H1 (cell line): ENCODE data around the gene MYF5. TPM values are rescaled to one million over a fixed set of nuclear protein-coding genes. Genes with fewer than 3 reads are reported as not detected.

Experiments used
- CTCF ChIA-PET: fragments of 300-600 bp; sonication (Branson Sonifier 250); formaldehyde crosslinking; loops from one replicate; lab custom pipeline; 2021; ENCODE audit not compliant: partially characterized antibody; lab: Charles Lee
- POLR2A ChIA-PET: fragments of 300-600 bp; sonication (Branson Sonifier 250); formaldehyde crosslinking; loops from one replicate; lab custom pipeline; 2021; ENCODE audit warnings: inconsistent platforms; ENCODE audit not compliant: partially characterized antibody; lab: Charles Lee
- DNase-seq, 2 experiments: peaks; one replicate each; pipeline versions ENCODE4 v3.0.0 to v3.0.0-alpha.2; 2010 to 2022; ENCODE audit warnings: low spot score in 2 of 2, low read depth in 1 of 2, mixed read lengths in 1 of 2
- FAIRE-seq: peaks from 2 replicates; lab custom pipeline; 2011; peaks lifted over from hg19 to GRCh38; lab: Jason Lieb, UNC
- H2AFZ ChIP-seq: 2 replicates; pipeline ENCODE4 v1.8.1; 2012; ENCODE audit warnings: low read length, inconsistent platforms
- H2AK5ac ChIP-seq: 2 replicates; pipeline ENCODE4 v1.6.1; 2013; ENCODE audit warnings: low read depth, low read length
- H2BK120ac ChIP-seq: replicated peaks from 2 replicates; pipeline ENCODE3; 2013; ENCODE audit warnings: low read depth, low read length, inconsistent platforms
- H2BK12ac ChIP-seq: 2 replicates; pipeline ENCODE4 v1.6.1; 2013; ENCODE audit warnings: low read depth, low read length
- H2BK15ac ChIP-seq: 2 replicates; pipeline ENCODE4 v1.6.1; 2013; ENCODE audit warnings: low read length
- H2BK20ac ChIP-seq: 2 replicates; pipeline ENCODE4 v1.6.1; 2013; ENCODE audit warnings: low read length
- H2BK5ac ChIP-seq: 2 replicates; pipeline ENCODE4 v1.6.1; 2013; ENCODE audit warnings: low read depth, low read length
- H3K14ac ChIP-seq: 2 replicates; pipeline ENCODE4 v1.6.1; 2013; ENCODE audit warnings: inconsistent platforms; ENCODE audit not compliant: insufficient read length
- H3K18ac ChIP-seq: 2 replicates; pipeline ENCODE4 v1.6.1; 2013; ENCODE audit warnings: low read length; ENCODE audit errors: extremely low read depth
- H3K23ac ChIP-seq: 2 replicates; pipeline ENCODE4 v1.6.1; 2013; ENCODE audit warnings: inconsistent platforms; ENCODE audit not compliant: insufficient read length
- H3K23me2 ChIP-seq: 2 replicates; pipeline ENCODE4 v1.6.1; 2013; ENCODE audit warnings: low read depth, low read length
- H3K27ac ChIP-seq: 2 replicates; pipeline ENCODE4 v1.6.1; 2011; ENCODE audit warnings: low read depth, low read length, inconsistent platforms
- H3K27me3 ChIP-seq, 4 experiments: replicated peaks in 1 of 4; 1 replicate in 1 of 4; 2 replicates in 3 of 4; pipeline versions ENCODE4 v1.6.1 to v1.8.1; 2011 to 2013; ENCODE audit warnings: low read length in 3 of 4, mild to moderate bottlenecking in 3 of 4, inconsistent platforms in 2 of 4, mixed read lengths in 2 of 4, moderate library complexity in 1 of 4; ENCODE audit not compliant: control insufficient read depth in 3 of 4, insufficient read depth in 3 of 4; ENCODE audit errors: extremely low read depth in 1 of 4
- H3K36me3 ChIP-seq, 4 experiments: 2 replicates each; pipeline versions ENCODE4 v1.6.1 to v1.8.1; 2011 to 2013; ENCODE audit warnings: mild to moderate bottlenecking in 4 of 4, low read length in 3 of 4, moderate library complexity in 2 of 4, control low read depth in 1 of 4, inconsistent platforms in 1 of 4; ENCODE audit not compliant: insufficient read depth in 4 of 4, control insufficient read depth in 2 of 4
- H3K4ac ChIP-seq: replicated peaks from 2 replicates; pipeline ENCODE3; 2013; ENCODE audit warnings: low read length, low read depth, mixed read lengths, inconsistent platforms; ENCODE audit not compliant: insufficient read length
- H3K4me1 ChIP-seq, 4 experiments: replicated peaks in 1 of 4; 1 replicate in 1 of 4; 2 replicates in 3 of 4; pipeline versions ENCODE4 v1.6.1 to v1.8.1; 2011 to 2013; ENCODE audit warnings: low read length in 3 of 4, inconsistent platforms in 2 of 4, mixed read lengths in 1 of 4; ENCODE audit not compliant: insufficient read depth in 4 of 4, control insufficient read depth in 3 of 4
- H3K4me2 ChIP-seq, 2 experiments: 2 replicates each; pipeline versions ENCODE4 v1.6.1 to v1.8.1; 2011 to 2013; ENCODE audit warnings: low read depth in 2 of 2, low read length in 2 of 2, control low read depth in 1 of 2, inconsistent platforms in 1 of 2, mild to moderate bottlenecking in 1 of 2; ENCODE audit not compliant: insufficient read depth in 1 of 2
- H3K4me3 ChIP-seq, 4 experiments: fragments of 200-600, 300-600 bp in 1 of 4; sonication (generic), shearing (Covaris generic), sonication (Bioruptor Twin) in 1 of 4; 2 replicates each; pipeline versions ENCODE4 v1.5.1 to v1.8.1; 2011 to 2016; ENCODE audit warnings: low read length in 4 of 4, low read depth in 3 of 4, control low read depth in 2 of 4, inconsistent platforms in 2 of 4, mild to moderate bottlenecking in 2 of 4, mixed read lengths in 1 of 4, moderate library complexity in 1 of 4; ENCODE audit not compliant: insufficient read depth in 2 of 4; ENCODE audit errors: extremely low read depth in 1 of 4
- H3K56ac ChIP-seq: replicated peaks from 2 replicates; pipeline ENCODE3; 2013; ENCODE audit warnings: low read depth, mild to moderate bottlenecking, mixed read lengths, low read length, inconsistent platforms; ENCODE audit not compliant: insufficient read length
- H3K79me1 ChIP-seq: 2 replicates; pipeline ENCODE4 v1.6.1; 2013; ENCODE audit warnings: low read depth, low read length, control low read depth
- H3K79me2 ChIP-seq, 2 experiments: 2 replicates each; pipeline versions ENCODE4 v1.6.1 to v1.8.1; 2012 to 2013; ENCODE audit warnings: low read length in 2 of 2, mild to moderate bottlenecking in 2 of 2, inconsistent platforms in 1 of 2; ENCODE audit not compliant: insufficient read depth in 2 of 2, control insufficient read depth in 1 of 2
- H3K9ac ChIP-seq, 4 experiments: replicated peaks in 1 of 4; 1 replicate in 1 of 4; 2 replicates in 3 of 4; pipeline versions ENCODE4 v1.6.1 to v1.8.1; 2011 to 2013; ENCODE audit warnings: low read depth in 3 of 4, low read length in 3 of 4, control low read depth in 2 of 4, mild to moderate bottlenecking in 2 of 4, moderate library complexity in 2 of 4, inconsistent platforms in 1 of 4; ENCODE audit errors: extremely low read depth in 1 of 4
- H3K9me3 ChIP-seq, 2 experiments: 2 replicates each; pipeline versions ENCODE4 v1.6.1 to v1.8.1; 2012 to 2013; ENCODE audit warnings: mild to moderate bottlenecking in 2 of 2, moderate library complexity in 2 of 2, control low read depth in 1 of 2, inconsistent platforms in 1 of 2, low read depth in 1 of 2, low read length in 1 of 2, mixed read lengths in 1 of 2; ENCODE audit not compliant: insufficient read depth in 2 of 2
- H4K20me1 ChIP-seq, 2 experiments: replicated peaks in 1 of 2; 2 replicates each; pipeline versions ENCODE3 to v1.8.1; 2011 to 2013; ENCODE audit warnings: inconsistent platforms in 2 of 2, low read length in 2 of 2, mild to moderate bottlenecking in 1 of 2; ENCODE audit not compliant: insufficient read depth in 2 of 2, control insufficient read depth in 1 of 2
- H4K5ac ChIP-seq: 2 replicates; pipeline ENCODE4 v1.6.1; 2013; ENCODE audit warnings: low read length, low read depth, mixed read lengths, inconsistent platforms; ENCODE audit not compliant: insufficient read length
- H4K8ac ChIP-seq: 2 replicates; pipeline ENCODE4 v1.8.0; 2013; ENCODE audit warnings: mild to moderate bottlenecking, moderate library complexity, low read length, inconsistent platforms; ENCODE audit not compliant: insufficient read depth; ENCODE audit errors: extremely low read depth
- H4K91ac ChIP-seq: replicated peaks from 2 replicates; pipeline ENCODE3; 2013; ENCODE audit warnings: low read length, mixed read lengths, inconsistent platforms; ENCODE audit not compliant: insufficient read length
- RAD21 ChIP-seq, 2 experiments: IDR thresholded peaks in 1 of 2; conservative IDR thresholded peaks in 1 of 2; 2 replicates each; pipeline ENCODE4 v1.6.1; 2011; ENCODE audit warnings: low read depth in 2 of 2, low read length in 2 of 2, improper control_type of control experiment in 1 of 2, inconsistent platforms in 1 of 2, mild to moderate bottlenecking in 1 of 2, moderate library complexity in 1 of 2
- RBBP5 ChIP-seq: IDR thresholded peaks from 2 replicates; pipeline ENCODE4 v1.7.1; 2012; ENCODE audit warnings: low read depth, mild to moderate bottlenecking, inconsistent platforms, low read length, moderate library complexity, borderline replicate concordance
- RNF2 ChIP-seq: fragments of 200-900, 300-1000 bp; sonication (generic); IDR thresholded peaks from 2 replicates; pipeline ENCODE4 v1.7.1; 2016; ENCODE audit warnings: borderline replicate concordance, low read depth, mild to moderate bottlenecking, antibody characterized with exemption, low read length; ENCODE audit not compliant: poor library complexity, severe bottlenecking; ENCODE audit errors: missing control alignments
- WGBS, 2 experiments: shearing (Covaris generic) in 1 of 2; methylation state at CpG; one replicate each; pipeline versions ENCODE4 v1.1.6 to v1.1.7; 2013 to 2015; ENCODE audit warnings: low lambda C conversion rate in 2 of 2, mixed read lengths in 2 of 2, inconsistent platforms in 1 of 2, low coverage in 1 of 2, missing lambda C conversion rate in 1 of 2; ENCODE audit not compliant: insufficient replicate concordance in 2 of 2, insufficient coverage in 1 of 2, insufficient read length in 1 of 2; ENCODE audit errors: extremely low coverage in 1 of 2, missing lambda C conversion rate in 1 of 2; 5-methylcytosine and 5-hydroxymethylcytosine counted together
- polyA plus RNA-seq, 7 experiments: library from polyadenylated mRNA; depleted of rRNA in 3 of 7; stranded (reverse) in 5 of 7; unstranded in 2 of 7; fragments of >200 nt in 5 of 7; fragments of 200-250 nt in 2 of 7; gene quantifications; 1 replicate in 5 of 7; 2 replicates in 1 of 7; 4 replicates in 1 of 7; pipeline versions ENCODE4 v1.2.1 to v1.2.3, GENCODE V29; 2011 to 2013; ENCODE audit warnings: missing spikeins in 2 of 7, mixed read lengths in 2 of 7
- total RNA-seq: library from RNA; stranded (reverse); fragmentation: NEBNext Ultra II Directional; extraction: Animal tissue kit (Norgen Biotek cat#: 25700); gene quantifications from 2 replicates; pipeline ENCODE4 v1.2.1, GENCODE V29; 2021
- TF ChIP-seq, protein P1 (sequence below), 3 experiments: IDR thresholded peaks; 1 replicate in 2 of 3; 2 replicates in 1 of 3; pipeline versions ENCODE4 v1.5.1 to v1.6.1; 2011; ENCODE audit warnings: low read length in 3 of 3, mild to moderate bottlenecking in 3 of 3, inconsistent platforms in 2 of 3, low read depth in 1 of 3, moderate library complexity in 1 of 3; ENCODE audit not compliant: insufficient read depth in 1 of 3; ENCODE audit errors: control extremely low read depth in 1 of 3

MYF5 gene
- total and polyA plus RNA-seq, 2 of the 8 experiments (the other 6 are each of a cell fraction or from before 2014, with no cell fraction given), result 0.09 TPM; not detected in 1

GRCh38 chr12:80763874-80764273 is 47.2 kb downstream of the MYF5 start:
- H4K20me1 ChIP-seq, result no peaks in the 10 kb centered on the region
- no peak overlapping the region for H2AK5ac ChIP-seq
- no peak overlapping the region for H4K91ac ChIP-seq
- H3K27me3 ChIP-seq, result no peaks in the 10 kb centered on the region
- no peak overlapping the region for H2AFZ ChIP-seq
- H3K36me3 ChIP-seq, result no peaks in the 10 kb centered on the region
- no peak overlapping the region for H3K14ac ChIP-seq
- CTCF ChIA-PET, result interaction anchor here (0.6 to 3.4 kb wide), 8 partner anchors 9 to 350 kb away, joined by 3 to 25 read pairs (median 4); no protein-coding TSS in a partner anchor
- no peak overlapping the region for H3K23ac ChIP-seq
- FAIRE-seq (peak; percentile 81), DNase-seq (no peak)
- H2BK5ac ChIP-seq, result no peak overlapping the region
- H3K79me1 ChIP-seq, result no peaks in the 10 kb centered on the region
- 5% methylated on average over 4 of the region's 4 CpGs; no CpG with 5 or more reads in 1 of the 2 experiments for WGBS, 2 experiments
- no peak overlapping the region for H2BK20ac ChIP-seq
- H3K27ac ChIP-seq, result no peak overlapping the region
- H3K79me2 ChIP-seq, result no peaks in the 10 kb centered on the region
- H3K4ac ChIP-seq, result no peak overlapping the region
- no peak overlapping the region for H3K18ac ChIP-seq
- no peak overlapping the region for H3K4me3 ChIP-seq
- no peak overlapping the region for H3K56ac ChIP-seq
- no peaks in the 10 kb centered on the region for H3K23me2 ChIP-seq
- no peak overlapping the region for H3K9ac ChIP-seq
- H2BK15ac ChIP-seq, result no peak overlapping the region
- peaks cover 0 to 6% (median 2%) of the 10 kb centered on the region in 4 experiments; a peak in 1 of 7 replicates for H3K4me1 ChIP-seq
- POLR2A ChIA-PET, result no interaction called here
- no peak overlapping the region for H3K4me2 ChIP-seq
- no peak overlapping the region for H4K8ac ChIP-seq
- no peak overlapping the region for H2BK120ac ChIP-seq
- no peaks in the 10 kb centered on the region for H3K9me3 ChIP-seq
- no peak overlapping the region for H2BK12ac ChIP-seq
- no peak overlapping the region for H4K5ac ChIP-seq
- no peak for TF ChIP-seq RBBP5
- peak; percentile 77 to 80 for TF ChIP-seq RAD21 (IDR thresholded peaks at IDR 0.05 in 1 of 2, conservative IDR thresholded peaks at IDR 0.05 in 1 of 2; ENCODE audit: low read depth in 2 of 2, low read length in 2 of 2)
- TF ChIP-seq RNF2, result no peak
- TF ChIP-seq, protein P1, sequence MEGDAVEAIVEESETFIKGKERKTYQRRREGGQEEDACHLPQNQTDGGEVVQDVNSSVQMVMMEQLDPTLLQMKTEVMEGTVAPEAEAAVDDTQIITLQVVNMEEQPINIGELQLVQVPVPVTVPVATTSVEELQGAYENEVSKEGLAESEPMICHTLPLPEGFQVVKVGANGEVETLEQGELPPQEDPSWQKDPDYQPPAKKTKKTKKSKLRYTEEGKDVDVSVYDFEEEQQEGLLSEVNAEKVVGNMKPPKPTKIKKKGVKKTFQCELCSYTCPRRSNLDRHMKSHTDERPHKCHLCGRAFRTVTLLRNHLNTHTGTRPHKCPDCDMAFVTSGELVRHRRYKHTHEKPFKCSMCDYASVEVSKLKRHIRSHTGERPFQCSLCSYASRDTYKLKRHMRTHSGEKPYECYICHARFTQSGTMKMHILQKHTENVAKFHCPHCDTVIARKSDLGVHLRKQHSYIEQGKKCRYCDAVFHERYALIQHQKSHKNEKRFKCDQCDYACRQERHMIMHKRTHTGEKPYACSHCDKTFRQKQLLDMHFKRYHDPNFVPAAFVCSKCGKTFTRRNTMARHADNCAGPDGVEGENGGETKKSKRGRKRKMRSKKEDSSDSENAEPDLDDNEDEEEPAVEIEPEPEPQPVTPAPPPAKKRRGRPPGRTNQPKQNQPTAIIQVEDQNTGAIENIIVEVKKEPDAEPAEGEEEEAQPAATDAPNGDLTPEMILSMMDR (IDR thresholded peaks at IDR 0.05; ENCODE audit: control extremely low read depth in 1 of 3, insufficient read depth in 1 of 3, low read depth in 1 of 3, low read length in 3 of 3), result peak in 2 of 3 experiments; percentile 31 to 42; a peak in 2 of 4 replicates
